ENCODE measurements around the gene INSYN1. TPM values are rescaled to one million over a fixed set of nuclear protein-coding genes. Genes with fewer than 3 reads are reported as not detected.

The INSYN1 gene
- total RNA-seq, 5 donors from 2014 or later (not counting 1 experiment from before 2014, with no cell fraction given) = not detected

- Mint-ChIP-seq H3K4me3 (no peak overlapping the region), H3K9me3 (no peaks in the 10 kb centered on the region), H3K27ac (no peak overlapping the region), H3K4me1 (peaks cover 17 to 28% (median 22%) of the 10 kb centered on the region in 3 donors), H3K27me3 (peaks cover 39 to 48% of the 10 kb centered on the region in 2 donors), H3K36me3 (no peaks in the 10 kb centered on the region)
- no peaks in the 10 kb centered on the region for H3K36me3 ChIP-seq (ENCODE audit: control insufficient read depth in 2 of 2, extremely low read depth in 1 of 2, insufficient read depth in 1 of 2, low read length in 1 of 2)
- ATAC-seq (replicated peaks in 1 of 4) (no peak), DNase-seq (no peak)
- CTCF ChIA-PET = interaction anchor here (0.6 to 4.5 kb wide), 16 partner anchors 11 to 459 kb away, joined by 3 to 37 read pairs (median 3); no protein-coding TSS in a partner anchor
- H3K27ac ChIP-seq (ENCODE audit: low read length) = no peak overlapping the region
- WGBS (ENCODE audit: insufficient coverage) = 50% methylated on average over 7 of the region's 14 CpGs
- H3K27me3 ChIP-seq (replicated peaks in 1 of 2; ENCODE audit: control insufficient read depth in 2 of 2, extremely low read depth in 1 of 2, insufficient read depth in 2 of 2, low read length in 1 of 2) = peaks cover 0 to 59% of the 10 kb centered on the region in 2 experiments
- no peak overlapping the region for H3K4me3 ChIP-seq (ENCODE audit: control insufficient read depth in 1 of 2, extremely low read depth in 1 of 2, low read length in 1 of 2)
- H3K9me3 ChIP-seq = no peaks in the 10 kb centered on the region
- POLR2A ChIA-PET = no interaction called here
- H3K4me1 ChIP-seq (ENCODE audit: control insufficient read depth in 1 of 2, extremely low read depth in 1 of 2, insufficient read depth in 2 of 2, low read length in 2 of 2) = peaks cover 5 to 25% of the 10 kb centered on the region in 2 experiments
Measured at GRCh38 chr15:73699249-73700040, 53.7 kb downstream of the INSYN1 start.

GRCh38 chr15:73697033-73697467 lies 56.1 kb downstream of the INSYN1 start:
- peaks cover 17 to 33% (median 22%) of the 10 kb centered on the region in 3 donors for H3K4me1 Mint-ChIP-seq
- H3K9me3 ChIP-seq = no peaks in the 10 kb centered on the region
- H3K36me3 Mint-ChIP-seq = no peaks in the 10 kb centered on the region
- peaks cover 5 to 25% of the 10 kb centered on the region in 2 experiments for H3K4me1 ChIP-seq (ENCODE audit: control insufficient read depth in 1 of 2, extremely low read depth in 1 of 2, insufficient read depth in 2 of 2, low read length in 2 of 2)
- POLR2A ChIA-PET = no interaction called here
- peak overlapping the region in 1 of 2 donors; percentile 64 for H3K27ac Mint-ChIP-seq
- H3K4me3 Mint-ChIP-seq = peak overlapping the region in 1 of 3 donors; percentile 58
- WGBS (ENCODE audit: insufficient coverage) = 3% methylated on average over 9 of the region's 9 CpGs
- ATAC-seq (replicated peaks in 1 of 4) = peak; percentile 86 to 95 (median 90)
- no peaks in the 10 kb centered on the region for H3K9me3 Mint-ChIP-seq
- H3K27ac ChIP-seq (ENCODE audit: low read length) = no peak overlapping the region
- no peaks in the 10 kb centered on the region for H3K36me3 ChIP-seq (ENCODE audit: control insufficient read depth in 2 of 2, extremely low read depth in 1 of 2, insufficient read depth in 1 of 2, low read length in 1 of 2)
- DNase-seq = peak; percentile 40 to 83 (median 73)
- H3K4me3 ChIP-seq (ENCODE audit: control insufficient read depth in 1 of 2, extremely low read depth in 1 of 2, low read length in 1 of 2) = peak overlapping the region in 1 of 2 donors; percentile 30
- H3K27me3 Mint-ChIP-seq = peaks cover 52 to 64% of the 10 kb centered on the region in 2 donors
- CTCF ChIA-PET = interaction anchor here in 1 of 2 donors (0.6 to 4.5 kb wide), 5 partner anchors 20 to 463 kb away, joined by 4 to 37 read pairs (median 6); no protein-coding TSS in a partner anchor
- peaks cover 2 to 61% of the 10 kb centered on the region in 2 experiments for H3K27me3 ChIP-seq (replicated peaks in 1 of 2; ENCODE audit: control insufficient read depth in 2 of 2, extremely low read depth in 1 of 2, insufficient read depth in 2 of 2, low read length in 1 of 2)

- WGBS (ENCODE audit: insufficient coverage) = 50% methylated on average over 1 of the region's 1 CpG
- Mint-ChIP-seq H3K4me3 (peak overlapping the region in 1 of 3 donors; percentile 58), H3K4me1 (peaks cover 17 to 33% (median 22%) of the 10 kb centered on the region in 3 donors), H3K36me3 (no peaks in the 10 kb centered on the region), H3K9me3 (no peaks in the 10 kb centered on the region), H3K27ac (no peak overlapping the region), H3K27me3 (peaks cover 52 to 64% of the 10 kb centered on the region in 2 donors)
- POLR2A ChIA-PET = no interaction called here
- H3K4me3 ChIP-seq (ENCODE audit: control insufficient read depth in 1 of 2, extremely low read depth in 1 of 2, low read length in 1 of 2) = no peak overlapping the region
- peaks cover 5 to 25% of the 10 kb centered on the region in 2 experiments for H3K4me1 ChIP-seq (ENCODE audit: control insufficient read depth in 1 of 2, extremely low read depth in 1 of 2, insufficient read depth in 2 of 2, low read length in 2 of 2)
- peaks cover 2 to 64% of the 10 kb centered on the region in 2 experiments for H3K27me3 ChIP-seq (replicated peaks in 1 of 2; ENCODE audit: control insufficient read depth in 2 of 2, extremely low read depth in 1 of 2, insufficient read depth in 2 of 2, low read length in 1 of 2)
- CTCF ChIA-PET = interaction anchor here in 1 of 2 donors (0.6 to 4.5 kb wide), 2 partner anchors 61 to 66 kb away, joined by 6 to 26 read pairs; no protein-coding TSS in a partner anchor
- ATAC-seq (replicated peaks in 1 of 4) = no peak
- no peaks in the 10 kb centered on the region for H3K36me3 ChIP-seq (ENCODE audit: control insufficient read depth in 2 of 2, extremely low read depth in 1 of 2, insufficient read depth in 1 of 2, low read length in 1 of 2)
- H3K27ac ChIP-seq (ENCODE audit: low read length) = no peak overlapping the region
- DNase-seq = no peak
- no peaks in the 10 kb centered on the region for H3K9me3 ChIP-seq
Measured at GRCh38 chr15:73696641-73697001, 56.5 kb downstream of the INSYN1 start.

GRCh38 chr15:73695773-73696640 lies 57.1 kb downstream of the INSYN1 start:
- Histone ChIP-seq H3K36me3 (ENCODE audit: control insufficient read depth in 2 of 2, extremely low read depth in 1 of 2, insufficient read depth in 1 of 2, low read length in 1 of 2) (no peaks in the 10 kb centered on the region), H3K9me3 (no peaks in the 10 kb centered on the region), H3K4me1 (ENCODE audit: control insufficient read depth in 1 of 2, extremely low read depth in 1 of 2, insufficient read depth in 2 of 2, low read length in 2 of 2) (peaks cover 5 to 25% of the 10 kb centered on the region in 2 experiments), H3K27ac (ENCODE audit: low read length) (no peak overlapping the region), H3K27me3 (replicated peaks in 1 of 2; ENCODE audit: control insufficient read depth in 2 of 2, extremely low read depth in 1 of 2, insufficient read depth in 2 of 2, low read length in 1 of 2) (peaks cover 2 to 64% of the 10 kb centered on the region in 2 experiments), H3K4me3 (ENCODE audit: control insufficient read depth in 1 of 2, extremely low read depth in 1 of 2, low read length in 1 of 2) (no peak overlapping the region)
- Mint-ChIP-seq H3K27ac (peak overlapping the region in 1 of 2 donors; percentile 40), H3K9me3 (no peaks in the 10 kb centered on the region), H3K27me3 (peaks cover 52 to 60% of the 10 kb centered on the region in 2 donors), H3K4me1 (peaks cover 17 to 33% (median 22%) of the 10 kb centered on the region in 3 donors), H3K36me3 (no peaks in the 10 kb centered on the region), H3K4me3 (peak overlapping the region in 1 of 3 donors; percentile 58)
- WGBS (ENCODE audit: insufficient coverage) = 74% methylated on average over 16 of the region's 16 CpGs
- ChIA-PET POLR2A (no interaction called here), CTCF (interaction anchor here (0.6 to 4.5 kb wide), 2 partner anchors 60 to 151 kb away, joined by 3 to 26 read pairs; no protein-coding TSS in a partner anchor)
- no peak for ATAC-seq (replicated peaks in 1 of 4)
- DNase-seq = no peak

GRCh38 chr15:73694419-73694818 lies 58.7 kb downstream of the INSYN1 start:
- no peaks in the 10 kb centered on the region for H3K9me3 Mint-ChIP-seq
- POLR2A ChIA-PET = interaction anchor here in 1 of 2 donors (0.6 kb wide), 1 partner anchor 1867 kb away, joined by 3 read pairs; no protein-coding TSS in a partner anchor
- Histone ChIP-seq H3K9me3 (no peaks in the 10 kb centered on the region), H3K27me3 (replicated peaks in 1 of 2; ENCODE audit: control insufficient read depth in 2 of 2, extremely low read depth in 1 of 2, insufficient read depth in 2 of 2, low read length in 1 of 2) (peaks cover 2 to 52% of the 10 kb centered on the region in 2 experiments), H3K4me3 (ENCODE audit: control insufficient read depth in 1 of 2, extremely low read depth in 1 of 2, low read length in 1 of 2) (no peak overlapping the region), H3K36me3 (ENCODE audit: control insufficient read depth in 2 of 2, extremely low read depth in 1 of 2, insufficient read depth in 1 of 2, low read length in 1 of 2) (no peaks in the 10 kb centered on the region), H3K4me1 (ENCODE audit: control insufficient read depth in 1 of 2, extremely low read depth in 1 of 2, insufficient read depth in 2 of 2, low read length in 2 of 2) (peaks cover 5 to 21% of the 10 kb centered on the region in 2 experiments), H3K27ac (ENCODE audit: low read length) (no peak overlapping the region)
- H3K27ac Mint-ChIP-seq = peak overlapping the region in 1 of 2 donors; percentile 28
- no peaks in the 10 kb centered on the region for H3K36me3 Mint-ChIP-seq
- peaks cover 43 to 51% of the 10 kb centered on the region in 2 donors for H3K27me3 Mint-ChIP-seq
- no peak for DNase-seq
- peaks cover 11 to 31% (median 17%) of the 10 kb centered on the region in 3 donors for H3K4me1 Mint-ChIP-seq
- ATAC-seq (replicated peaks in 1 of 4) = no peak
- 58% methylated on average over 3 of the region's 5 CpGs for WGBS (ENCODE audit: insufficient coverage)
- CTCF ChIA-PET = interaction anchor here in 1 of 2 donors (1.1 kb wide), 1 partner anchor 17 kb away, joined by 3 read pairs; no protein-coding TSS in a partner anchor
- no peak overlapping the region for H3K4me3 Mint-ChIP-seq
